HG02970 (cell line): ENCODE results near the gene NXN.
"Not testable (repeated sequence)": the region's sequence is repeated elsewhere in the genome, so short reads cannot be mapped to it uniquely, and the experiment has no call there.

Source experiments
- ATAC-seq: cut with Tn5 transposase; IDR thresholded peaks from one replicate; pipeline ENCODE4 v1.9.1; 2021; ENCODE audit warnings: mild to moderate bottlenecking, moderate library complexity, moderate number of reproducible peaks; ENCODE audit not compliant: unreplicated experiment, low FRiP score

The NXN gene

DNA sequence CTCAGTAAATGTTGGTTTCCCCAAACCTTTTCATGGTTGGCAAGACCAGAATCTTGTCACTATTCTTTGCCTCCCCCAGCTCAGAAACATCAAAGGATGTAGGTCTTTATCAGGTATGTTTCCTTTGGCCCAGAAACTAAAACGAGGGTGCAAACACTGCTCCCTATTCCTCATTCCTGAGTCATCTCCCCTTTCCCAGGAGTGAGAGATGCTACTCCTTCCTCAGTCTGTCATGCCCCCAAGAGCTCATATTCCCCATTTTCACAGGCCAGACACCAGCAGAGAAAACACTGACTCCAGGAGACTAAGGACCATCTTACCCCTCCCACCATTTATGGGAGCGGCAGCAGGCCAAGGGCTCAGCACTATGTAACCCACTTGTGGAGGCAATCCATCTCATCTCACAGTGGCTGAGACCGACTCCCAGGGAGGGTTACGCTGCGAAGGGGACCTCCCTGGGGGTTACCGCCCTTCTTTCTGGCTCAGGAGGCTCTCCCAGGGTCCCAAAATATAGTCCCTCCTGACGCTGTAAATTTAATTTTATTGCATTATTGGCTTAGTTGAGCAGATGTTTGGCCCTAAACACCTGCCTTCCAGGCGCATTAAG, 229.0 kb downstream of the NXN start:
- no peak for ATAC-seq

DNA sequence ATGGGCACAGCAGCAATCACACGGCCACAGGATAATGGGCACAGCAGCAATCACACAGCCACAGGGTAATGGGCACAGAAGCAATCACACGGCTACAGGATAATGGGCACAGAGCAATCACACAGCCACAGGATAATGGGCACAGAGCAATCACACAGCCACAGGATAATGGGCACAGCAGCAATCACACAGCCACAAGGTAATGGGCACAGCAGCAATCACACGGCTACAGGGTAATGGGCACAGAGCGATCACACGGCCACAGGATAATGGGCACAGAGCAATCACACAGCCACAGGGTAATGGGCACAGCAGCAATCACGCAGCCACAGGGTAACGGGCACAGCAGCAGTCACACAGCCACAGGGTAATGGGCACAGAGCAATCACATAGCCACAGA, 230.2 kb downstream of the NXN start:
- ATAC-seq = not testable (repeated sequence)
